Activated B cell treated with CpG ODN at 0.5 μM for 24 hours (primary cell): ENCODE measurements around the gene MESD. TPM values are rescaled to one million over a fixed set of nuclear protein-coding genes. Genes with fewer than 3 reads are reported as not detected.

Source experiments
- ATAC-seq: fragments of 200-7000 bp; cut with Tn5 transposase; one replicate; pipeline ENCODE4 v1.10.0; 2021; ENCODE audit warnings: low read depth, mild to moderate bottlenecking, moderate library complexity
- CTCF ChIA-PET: fragments of 350-600 bp; sonication (Branson Sonifier 250); formaldehyde crosslinking; loops from one replicate; lab custom pipeline; 2021; ENCODE audit warnings: antibody characterized with exemption; lab: Charles Lee
- POLR2A ChIA-PET: fragments of 350-600 bp; sonication (Branson Sonifier 250); formaldehyde crosslinking; loops from one replicate; lab custom pipeline; 2021; ENCODE audit warnings: antibody characterized with exemption; lab: Charles Lee
- DNase-seq: peaks from one replicate; pipeline ENCODE4 v3.0.0; 2022
- H3K27ac Mint-ChIP-seq: one replicate; pipeline ENCODE4 v1.8.0; 2020; ENCODE audit warnings: mixed read lengths
- H3K27me3 Mint-ChIP-seq: one replicate; pipeline ENCODE4 v1.8.0; 2021; ENCODE audit warnings: mixed read lengths
- H3K36me3 Mint-ChIP-seq: one replicate; pipeline ENCODE4 v1.8.0; 2021; ENCODE audit warnings: low read depth, mixed read lengths
- H3K4me1 Mint-ChIP-seq: one replicate; pipeline ENCODE4 v1.8.0; 2021; ENCODE audit warnings: mixed read lengths
- H3K4me3 Mint-ChIP-seq: one replicate; pipeline ENCODE4 v1.8.0; 2020; ENCODE audit warnings: mild to moderate bottlenecking, mixed read lengths
- H3K9me3 Mint-ChIP-seq: one replicate; pipeline ENCODE4 v1.8.0; 2020; ENCODE audit warnings: mixed read lengths
- CTCF ChIP-seq: fragments of 200-600 bp; IDR thresholded peaks from one replicate; pipeline ENCODE4 v1.8.0; 2022; ENCODE audit warnings: antibody characterized with exemption, mild to moderate bottlenecking
- intact Hi-C: fragments of 100-400 bp; cut with micrococcal nuclease; formaldehyde crosslinking; loops from one replicate; pipeline ENCODE4 v1.15.1; 2024
- total RNA-seq: library from RNA; stranded (reverse); gene quantifications from 2 replicates; pipeline ENCODE4 v1.2.3, GENCODE V29; 2022

MESD gene
- total RNA-seq, 1 donor from 2014 or later = 23.8 TPM

- POLR2A ChIA-PET = interaction anchor here (0.7 kb wide), 2 partner anchors 19 to 34 kb away, joined by 7 to 10 read pairs; no protein-coding TSS in a partner anchor
Observed at GRCh38 chr15:81010086-81010485, 20.5 kb upstream of the MESD start.

GRCh38 chr15:81008312-81008711 is 18.7 kb upstream of the MESD start:
- ChIA-PET CTCF (interaction anchor here (1.8 kb wide), 1 partner anchor 258 kb away, joined by 6 read pairs; no protein-coding TSS in a partner anchor), POLR2A (no interaction called here)
- H3K36me3 Mint-ChIP-seq = peaks cover 27% of the 10 kb centered on the region
- peaks cover 57% of the 10 kb centered on the region for H3K4me1 Mint-ChIP-seq
- intact Hi-C loops = no loop called here
- ATAC-seq (no peak), DNase-seq (no peak)
- no peaks in the 10 kb centered on the region for H3K27me3 Mint-ChIP-seq
- no peak overlapping the region for H3K27ac Mint-ChIP-seq
- TF ChIP-seq CTCF = no peak
- no peak overlapping the region for H3K4me3 Mint-ChIP-seq
- H3K9me3 Mint-ChIP-seq = no peaks in the 10 kb centered on the region

More at GRCh38 chr15:81010086-81010485, 20.5 kb upstream of the MESD start:
- TF ChIP-seq CTCF = no peak
- Mint-ChIP-seq H3K9me3 (no peaks in the 10 kb centered on the region), H3K36me3 (peaks cover 13% of the 10 kb centered on the region), H3K27ac (no peak overlapping the region), H3K4me1 (peaks cover 40% of the 10 kb centered on the region), H3K27me3 (no peaks in the 10 kb centered on the region), H3K4me3 (no peak overlapping the region)
- ATAC-seq (no peak), DNase-seq (no peak)
- intact Hi-C loops = no loop called here
- CTCF ChIA-PET = no interaction called here

- CTCF ChIA-PET = interaction anchor here (1.8 kb wide), 1 partner anchor 259 kb away, joined by 6 read pairs; no protein-coding TSS in a partner anchor
- Mint-ChIP-seq H3K36me3 (peaks cover 31% of the 10 kb centered on the region), H3K27ac (no peak overlapping the region)
Observed at GRCh38 chr15:81007428-81008064, 17.9 kb upstream of the MESD start.

GRCh38 chr15:81006124-81006523 is 16.5 kb upstream of the MESD start:
- ATAC-seq (no peak), DNase-seq (no peak)
- no peaks in the 10 kb centered on the region for H3K27me3 Mint-ChIP-seq
- H3K4me3 Mint-ChIP-seq = no peak overlapping the region
- TF ChIP-seq CTCF = no peak
- intact Hi-C loops = no loop called here
- ChIA-PET POLR2A (interaction anchor here (0.7 to 1.3 kb wide), 3 partner anchors 17 to 20 kb away, joined by 3 to 5 read pairs (median 5); no protein-coding TSS in a partner anchor), CTCF (no interaction called here)
- peaks cover 58% of the 10 kb centered on the region for H3K4me1 Mint-ChIP-seq
- peaks cover 31% of the 10 kb centered on the region for H3K36me3 Mint-ChIP-seq
- H3K27ac Mint-ChIP-seq = no peak overlapping the region
- no peaks in the 10 kb centered on the region for H3K9me3 Mint-ChIP-seq

More at GRCh38 chr15:81007428-81008064, 17.9 kb upstream of the MESD start:
- no peak for TF ChIP-seq CTCF
- Mint-ChIP-seq H3K9me3 (no peaks in the 10 kb centered on the region), H3K4me3 (no peak overlapping the region), H3K4me1 (peaks cover 61% of the 10 kb centered on the region), H3K27me3 (no peaks in the 10 kb centered on the region)
- ATAC-seq (no peak), DNase-seq (no peak)
- intact Hi-C loops = no loop called here
- POLR2A ChIA-PET = interaction anchor here (0.7 to 1.3 kb wide), 2 partner anchors 16 to 17 kb away, joined by 5 to 10 read pairs; no protein-coding TSS in a partner anchor

GRCh38 chr15:81003097-81003350 is 13.4 kb upstream of the MESD start:
- peak overlapping the region; percentile 58 for H3K4me3 Mint-ChIP-seq
- DNase-seq (no peak), ATAC-seq (no peak)
- no peaks in the 10 kb centered on the region for H3K27me3 Mint-ChIP-seq
- no peak for TF ChIP-seq CTCF
- no peaks in the 10 kb centered on the region for H3K9me3 Mint-ChIP-seq
- peaks cover 30% of the 10 kb centered on the region for H3K36me3 Mint-ChIP-seq
- CTCF ChIA-PET = interaction anchor here (2.3 kb wide), 1 partner anchor 263 kb away, joined by 9 read pairs; no protein-coding TSS in a partner anchor
- POLR2A ChIA-PET = interaction anchor here (1.6 kb wide), 1 partner anchor 21 kb away, joined by 6 read pairs; no protein-coding TSS in a partner anchor
- intact Hi-C loops = loop anchor here (5.0 kb wide), 2 partner anchors 49 to 946 kb away; partner anchors contain the start of gene ZFAND6
- no peak overlapping the region for H3K27ac Mint-ChIP-seq
- H3K4me1 Mint-ChIP-seq = peaks cover 59% of the 10 kb centered on the region
